ENCODE data around the gene VPS72. TPM values are rescaled to one million over a fixed set of nuclear protein-coding genes. Genes with fewer than 3 reads are reported as not detected.

VPS72 gene
- total RNA-seq (2014; rRNA removed) (75.1 and 94.7 TPM in 2 replicates), Bru-seq, nascent RNA (percentile 81 among the genes with signal in this experiment), BruChase-seq, experiment 1, labeled RNA remaining after a 6-hour chase (percentile 91 among the genes with signal in this experiment), BruChase-seq, experiment 2, labeled RNA remaining after a 2-hour chase (percentile 84 among the genes with signal in this experiment)
- long read RNA-seq, transcript VPS72-202 (6 exons, 1,527 nt), result major isoform, 57 of 80 reads
- long read RNA-seq, partial matches to known transcripts, result 2 of 80 reads
- long read RNA-seq, other reads (novel, unspliced or antisense), result 19 of 80 reads

DNA sequence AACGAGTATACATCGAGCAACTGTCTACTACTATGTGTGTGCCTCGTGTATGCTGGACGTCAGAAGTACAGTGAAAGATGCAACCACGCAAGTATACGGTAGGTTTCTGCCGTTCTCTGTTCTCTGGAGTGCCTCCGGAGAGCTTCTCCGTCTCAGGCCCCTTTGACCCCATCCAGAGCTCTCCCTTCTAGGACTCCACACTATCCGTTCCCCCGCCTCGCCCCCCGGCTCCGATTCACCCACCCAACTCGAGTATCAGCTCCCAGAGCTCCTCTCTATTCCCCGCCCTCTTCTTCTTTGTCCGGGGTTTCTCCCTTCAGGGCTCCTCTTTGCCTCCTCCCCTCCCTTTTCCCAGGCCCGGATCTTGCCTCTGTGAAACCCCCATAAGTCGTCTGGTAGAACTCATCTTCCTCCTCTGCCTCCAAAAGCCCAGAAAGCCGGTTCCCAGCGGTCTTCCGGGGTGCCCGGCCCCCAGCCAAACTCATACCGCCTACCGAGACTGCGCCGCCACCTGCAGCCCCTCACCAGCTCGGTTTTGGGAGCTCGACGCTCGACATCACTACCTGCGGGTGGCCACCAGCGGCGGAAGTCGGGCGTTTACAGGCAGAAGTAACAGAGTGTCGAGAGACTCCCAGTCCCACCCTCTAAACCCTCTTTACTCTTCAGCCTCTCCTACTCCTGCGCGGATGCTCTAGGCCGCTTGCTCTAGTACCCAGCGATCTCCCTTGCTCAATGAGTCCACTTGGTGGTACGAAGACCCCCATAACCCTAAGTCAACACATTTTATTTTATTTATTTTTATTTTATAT lies at the start of gene VPS72:
Gene VPS72, minus strand, starts transcription at position 561 of the 809 bp plus-strand sequence. Its CDS starts 76 bp downstream, at position 485.
- ChIA-PET CTCF (interaction anchor here (0.5 to 0.6 kb wide), 2 partner anchors 81 to 647 kb away, joined by 3 to 7 read pairs; no protein-coding TSS in a partner anchor), POLR2A (ENCODE audit: unreplicated experiment) (interaction anchor here (0.5 to 1.2 kb wide), 13 partner anchors 9 to 799 kb away, joined by 3 to 10 read pairs (median 4); partner anchors contain the start of genes LYSMD1, PSMD4 and SCNM1)
- Histone ChIP-seq H3K9me2 (replicated peaks; ENCODE audit: low read length) (no peaks in the 10 kb centered on the region), H3F3A (ENCODE audit: low read length, unreplicated experiment) (peaks cover 8% of the 10 kb centered on the region), H3K27ac (ENCODE audit: low read length) (peak within 1 kb of the TSS; percentile 65), H3K9ac (ENCODE audit: low read length) (peak within 1 kb of the TSS; percentile 88), H3K27me3 (ENCODE audit: low read length) (no peaks in the 10 kb centered on the region), H3K36me3 (ENCODE audit: low read depth, low read length) (peaks cover 11% of the 10 kb centered on the region), H3K9me3 (ENCODE audit: low read length) (no peaks in the 10 kb centered on the region), H3K4me1 (ENCODE audit: insufficient read depth, low read length) (peaks cover 28% of the 10 kb centered on the region), H4K20me1 (ENCODE audit: low read length) (no peaks in the 10 kb centered on the region), H3K4me3 (ENCODE audit: low read length) (peak within 1 kb of the TSS; percentile 89), H3K4me2 (ENCODE audit: low read length) (peak within 1 kb of the TSS; percentile 97), H3K79me2 (ENCODE audit: low read length) (peaks cover 50% of the 10 kb centered on the region), H2AFZ (ENCODE audit: low read length) (peak within 1 kb of the TSS; percentile 82)
- TF ChIP-seq, protein P1, sequence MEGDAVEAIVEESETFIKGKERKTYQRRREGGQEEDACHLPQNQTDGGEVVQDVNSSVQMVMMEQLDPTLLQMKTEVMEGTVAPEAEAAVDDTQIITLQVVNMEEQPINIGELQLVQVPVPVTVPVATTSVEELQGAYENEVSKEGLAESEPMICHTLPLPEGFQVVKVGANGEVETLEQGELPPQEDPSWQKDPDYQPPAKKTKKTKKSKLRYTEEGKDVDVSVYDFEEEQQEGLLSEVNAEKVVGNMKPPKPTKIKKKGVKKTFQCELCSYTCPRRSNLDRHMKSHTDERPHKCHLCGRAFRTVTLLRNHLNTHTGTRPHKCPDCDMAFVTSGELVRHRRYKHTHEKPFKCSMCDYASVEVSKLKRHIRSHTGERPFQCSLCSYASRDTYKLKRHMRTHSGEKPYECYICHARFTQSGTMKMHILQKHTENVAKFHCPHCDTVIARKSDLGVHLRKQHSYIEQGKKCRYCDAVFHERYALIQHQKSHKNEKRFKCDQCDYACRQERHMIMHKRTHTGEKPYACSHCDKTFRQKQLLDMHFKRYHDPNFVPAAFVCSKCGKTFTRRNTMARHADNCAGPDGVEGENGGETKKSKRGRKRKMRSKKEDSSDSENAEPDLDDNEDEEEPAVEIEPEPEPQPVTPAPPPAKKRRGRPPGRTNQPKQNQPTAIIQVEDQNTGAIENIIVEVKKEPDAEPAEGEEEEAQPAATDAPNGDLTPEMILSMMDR (conservative IDR thresholded peaks at IDR 0.05; ENCODE audit: low read depth, low read length), result no peak
- no peak for TF ChIP-seq EZH2 (IDR thresholded peaks at IDR 0.05; ENCODE audit: low read length, unreplicated experiment)
- ATAC-seq (peak; percentile 89), DNase-seq (peak; percentile 90)
- intact Hi-C loops (cut with micrococcal nuclease), result loop anchor here (10.0 kb wide), 1 partner anchor 355 kb away; the partner anchor contains the start of gene TUFT1
- BruUV-seq (replicated peaks), result no TSS peak

- CTCF ChIA-PET, result no interaction called here
Measured at GRCh38 chr1:151238467-151238739, 48.4 kb upstream of the VPS72 start.

More at GRCh38 chr1:151238467-151238739, 48.4 kb upstream of the VPS72 start:
- no TSS peak for BruUV-seq (replicated peaks)
- Histone ChIP-seq H3K9me3 (ENCODE audit: low read length) (no peaks in the 10 kb centered on the region), H3K36me3 (ENCODE audit: low read depth, low read length) (peaks cover 87% of the 10 kb centered on the region), H3K4me3 (ENCODE audit: low read length) (no peak overlapping the region), H3K27me3 (ENCODE audit: low read length) (no peaks in the 10 kb centered on the region), H3K27ac (ENCODE audit: low read length) (no peak overlapping the region), H3K9ac (ENCODE audit: low read length) (no peak overlapping the region), H4K20me1 (ENCODE audit: low read length) (no peaks in the 10 kb centered on the region), H3K9me2 (replicated peaks; ENCODE audit: low read length) (no peaks in the 10 kb centered on the region), H3K4me2 (ENCODE audit: low read length) (no peak overlapping the region), H3F3A (ENCODE audit: low read length, unreplicated experiment) (peaks cover 5% of the 10 kb centered on the region), H3K4me1 (ENCODE audit: insufficient read depth, low read length) (0 out of 2 replicates have a peak, but pooled peaks cover 4% of the 10 kb centered on the region), H2AFZ (ENCODE audit: low read length) (no peak overlapping the region), H3K79me2 (ENCODE audit: low read length) (no peaks in the 10 kb centered on the region)
- ATAC-seq, result peak; percentile 78; the same call in 1 of the 2 replicates
- POLR2A ChIA-PET (ENCODE audit: unreplicated experiment), result interaction anchor here (0.5 kb wide), 1 partner anchor 139 kb away, joined by 35 read pairs; no protein-coding TSS in a partner anchor
- DNase-seq, result peak; percentile 38
- intact Hi-C loops (cut with micrococcal nuclease), result no loop called here
- TF ChIP-seq, protein P1 (conservative IDR thresholded peaks at IDR 0.05; ENCODE audit: low read depth, low read length), result no peak
- TF ChIP-seq EZH2 (IDR thresholded peaks at IDR 0.05; ENCODE audit: low read length, unreplicated experiment) (no peak), EZH2phosphoT487 (IDR thresholded peaks at IDR 0.05; ENCODE audit: borderline replicate concordance, low read length) (no peak)

All from PC-3 (cell line).